ENCODE data around the gene PMEPA1. TPM values are rescaled to one million over a fixed set of nuclear protein-coding genes. Genes with fewer than 3 reads are reported as not detected.

The PMEPA1 gene
- total RNA-seq, 1 donor from 2014 or later: 49.4 TPM

DNA sequence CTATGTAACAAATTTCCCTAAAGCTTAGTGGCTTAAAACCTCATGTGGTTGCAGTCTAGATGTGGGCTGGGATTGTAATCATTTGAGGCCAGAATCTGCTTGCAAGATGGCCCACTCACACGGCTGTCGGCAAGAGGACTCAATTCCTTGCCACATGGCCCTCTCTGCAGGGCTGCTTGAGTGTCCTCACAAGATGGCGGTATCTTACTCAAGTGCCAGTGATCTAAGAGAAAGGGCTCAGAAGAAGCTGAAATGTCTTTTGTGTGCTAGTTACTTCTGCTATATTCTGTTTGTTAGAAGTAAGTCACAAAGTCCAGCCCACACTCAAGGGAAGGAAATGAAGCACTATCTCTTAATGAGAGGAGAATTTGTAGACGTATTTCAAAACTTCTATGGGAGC lies 47.1 kb upstream of the PMEPA1 start:
- FAIRE-seq (no peak), DNase-seq (ENCODE audit: low read depth) (no peak)
- Mint-ChIP-seq H3K36me3 (ENCODE audit: low read depth, unreplicated experiment) (peaks cover 4% of the 10 kb centered on the region), H3K9me3 (ENCODE audit: unreplicated experiment) (peaks cover 19% of the 10 kb centered on the region), H3K4me3 (ENCODE audit: unreplicated experiment) (no peak overlapping the region), H3K27ac (ENCODE audit: unreplicated experiment) (no peak overlapping the region), H3K4me1 (ENCODE audit: low read depth, unreplicated experiment) (peaks cover 4% of the 10 kb centered on the region), H3K27me3 (ENCODE audit: low read depth, unreplicated experiment) (peaks cover 35% of the 10 kb centered on the region)
- Histone ChIP-seq H4K20me1 (ENCODE audit: insufficient read depth, low read length) (no peaks in the 10 kb centered on the region), H3K4me2 (ENCODE audit: low read length) (no peak overlapping the region), H3K9me3 (ENCODE audit: insufficient read depth, low read depth, low read length) (peaks cover 10% of the 10 kb centered on the region), H3K36me3 (ENCODE audit: insufficient read depth, low read length) (no peaks in the 10 kb centered on the region), H3K79me2 (ENCODE audit: insufficient read depth, low read length) (no peaks in the 10 kb centered on the region), H3K9ac (ENCODE audit: low read length) (no peak overlapping the region), H3K27ac (ENCODE audit: low read depth, low read length) (no peak overlapping the region), H3K4me1 (ENCODE audit: insufficient read depth, low read length) (no peaks in the 10 kb centered on the region), H3K4me3 (ENCODE audit: insufficient read depth, low read depth, low read length) (no peak overlapping the region), H3K27me3 (ENCODE audit: insufficient read depth, low read length) (no peaks in the 10 kb centered on the region), H2AFZ (ENCODE audit: low read depth, low read length) (no peak overlapping the region)
- TF ChIP-seq EZH2 (IDR thresholded peaks at IDR 0.05; ENCODE audit: insufficient read depth, low read length): no peak

GRCh38 chr20:57756213-57756612 lies 46.4 kb upstream of the PMEPA1 start:
- Histone ChIP-seq H3K4me1 (ENCODE audit: insufficient read depth, low read length) (no peaks in the 10 kb centered on the region), H3K27ac (ENCODE audit: low read depth, low read length) (no peak overlapping the region), H3K4me2 (ENCODE audit: low read length) (no peak overlapping the region), H3K79me2 (ENCODE audit: insufficient read depth, low read length) (no peaks in the 10 kb centered on the region), H3K27me3 (ENCODE audit: insufficient read depth, low read length) (no peaks in the 10 kb centered on the region), H2AFZ (ENCODE audit: low read depth, low read length) (no peak overlapping the region), H4K20me1 (ENCODE audit: insufficient read depth, low read length) (no peaks in the 10 kb centered on the region), H3K9ac (ENCODE audit: low read length) (no peak overlapping the region), H3K36me3 (ENCODE audit: insufficient read depth, low read length) (no peaks in the 10 kb centered on the region), H3K4me3 (ENCODE audit: insufficient read depth, low read depth, low read length) (no peak overlapping the region), H3K9me3 (ENCODE audit: insufficient read depth, low read depth, low read length) (peaks cover 12% of the 10 kb centered on the region)
- FAIRE-seq: no peak
- TF ChIP-seq CTCF (IDR thresholded peaks at IDR 0.05; ENCODE audit: insufficient read depth, low read depth, low read length) (no peak), EZH2 (IDR thresholded peaks at IDR 0.05; ENCODE audit: insufficient read depth, low read length) (no peak)
- Mint-ChIP-seq H3K4me1 (ENCODE audit: low read depth, unreplicated experiment) (no peaks in the 10 kb centered on the region), H3K27me3 (ENCODE audit: low read depth, unreplicated experiment) (peaks cover 33% of the 10 kb centered on the region), H3K36me3 (ENCODE audit: low read depth, unreplicated experiment) (peaks cover 3% of the 10 kb centered on the region), H3K4me3 (ENCODE audit: unreplicated experiment) (no peak overlapping the region), H3K27ac (ENCODE audit: unreplicated experiment) (no peak overlapping the region), H3K9me3 (ENCODE audit: unreplicated experiment) (peaks cover 24% of the 10 kb centered on the region)
- DNase-seq (ENCODE audit: low read depth): no peak

DNA sequence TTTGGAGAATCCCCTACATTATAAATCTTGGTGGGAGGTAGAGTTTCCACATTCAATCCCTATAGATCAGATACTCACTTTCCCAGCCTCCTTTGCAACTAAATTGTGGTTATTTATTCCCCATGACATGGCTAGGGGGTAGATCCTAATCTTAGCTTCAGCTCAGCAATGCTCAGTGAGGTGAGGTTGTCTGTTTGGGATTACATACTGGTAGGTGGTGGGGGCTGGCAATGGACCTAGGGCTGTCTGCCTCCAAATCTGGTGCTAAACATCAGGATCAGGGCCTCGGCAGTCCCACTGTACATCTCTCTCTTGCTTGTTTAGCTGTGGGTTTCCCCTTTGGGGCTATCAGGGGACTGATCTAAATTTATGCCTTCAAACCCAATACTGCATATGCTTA lies 45.8 kb upstream of the PMEPA1 start:
- Mint-ChIP-seq H3K4me1 (ENCODE audit: low read depth, unreplicated experiment) (no peaks in the 10 kb centered on the region), H3K27me3 (ENCODE audit: low read depth, unreplicated experiment) (peaks cover 32% of the 10 kb centered on the region), H3K9me3 (ENCODE audit: unreplicated experiment) (peaks cover 24% of the 10 kb centered on the region), H3K36me3 (ENCODE audit: low read depth, unreplicated experiment) (peaks cover 3% of the 10 kb centered on the region), H3K27ac (ENCODE audit: unreplicated experiment) (no peak overlapping the region), H3K4me3 (ENCODE audit: unreplicated experiment) (no peak overlapping the region)
- Histone ChIP-seq H3K79me2 (ENCODE audit: insufficient read depth, low read length) (no peaks in the 10 kb centered on the region), H3K27me3 (ENCODE audit: insufficient read depth, low read length) (no peaks in the 10 kb centered on the region), H2AFZ (ENCODE audit: low read depth, low read length) (no peak overlapping the region), H3K36me3 (ENCODE audit: insufficient read depth, low read length) (no peaks in the 10 kb centered on the region), H3K4me2 (ENCODE audit: low read length) (no peak overlapping the region), H3K4me3 (ENCODE audit: insufficient read depth, low read depth, low read length) (no peak overlapping the region), H4K20me1 (ENCODE audit: insufficient read depth, low read length) (no peaks in the 10 kb centered on the region), H3K9ac (ENCODE audit: low read length) (no peak overlapping the region), H3K4me1 (ENCODE audit: insufficient read depth, low read length) (no peaks in the 10 kb centered on the region), H3K9me3 (ENCODE audit: insufficient read depth, low read depth, low read length) (peaks cover 12% of the 10 kb centered on the region), H3K27ac (ENCODE audit: low read depth, low read length) (no peak overlapping the region)
- FAIRE-seq (no peak), DNase-seq (ENCODE audit: low read depth) (no peak)
- TF ChIP-seq CTCF (IDR thresholded peaks at IDR 0.05; ENCODE audit: insufficient read depth, low read depth, low read length): no peak
- TF ChIP-seq EZH2 (IDR thresholded peaks at IDR 0.05; ENCODE audit: insufficient read depth, low read length): no peak
